ENCODE data around the gene ITPK1.

GRCh38 chr14:93115069-93115820, 480 bp downstream of the ITPK1 start:
- TF ChIP-seq YY1 (IDR thresholded peaks at IDR 0.05; ENCODE audit: low read depth) (no peak), CTCF (IDR thresholded peaks at IDR 0.05) (no peak), GABPA (IDR thresholded peaks at IDR 0.05; ENCODE audit: low read depth) (no peak), MXI1 (IDR thresholded peaks at IDR 0.05; ENCODE audit: low read depth, low read length) (peak; percentile 40; the same call in 1 of the 2 replicates), POLR2AphosphoS5 (IDR thresholded peaks at IDR 0.05; ENCODE audit: low read depth, low read length) (no peak; the same call in 1 of the 2 replicates), CHD2 (IDR thresholded peaks at IDR 0.05; ENCODE audit: low read length, partially characterized antibody) (no peak), RAD21 (IDR thresholded peaks at IDR 0.05; ENCODE audit: low read length) (no peak), FOXJ3 (CRISPR knock-in tag; IDR thresholded peaks at IDR 0.05) (no peak), REST (IDR thresholded peaks at IDR 0.05; ENCODE audit: low read depth, low read length) (no peak), SMC3 (IDR thresholded peaks at IDR 0.05; ENCODE audit: low read depth, low read length) (no peak), IRF3 (IDR thresholded peaks at IDR 0.05; ENCODE audit: low read depth, low read length) (no peak), JUND (IDR thresholded peaks at IDR 0.05) (no peak), SIN3A (IDR thresholded peaks at IDR 0.05; ENCODE audit: borderline replicate concordance, low read depth, low read length) (peak; percentile 35; the same call in 1 of the 2 replicates)
- TF ChIP-seq, protein P1, sequence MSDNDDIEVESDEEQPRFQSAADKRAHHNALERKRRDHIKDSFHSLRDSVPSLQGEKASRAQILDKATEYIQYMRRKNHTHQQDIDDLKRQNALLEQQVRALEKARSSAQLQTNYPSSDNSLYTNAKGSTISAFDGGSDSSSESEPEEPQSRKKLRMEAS (IDR thresholded peaks at IDR 0.05; ENCODE audit: low read depth) = no peak; the same call in 1 of the 2 replicates

Measured in SK-N-SH (cell line).